Cardiac muscle cell (in vitro differentiated cells and primary cell): ENCODE results near the gene CAPS. TPM values are rescaled to one million over a fixed set of nuclear protein-coding genes. Genes with fewer than 3 reads are reported as not detected.
"Not testable (repeated sequence)": the region's sequence is repeated elsewhere in the genome, so short reads cannot be mapped to it uniquely, and the experiment has no call there.

Experiments
- DNase-seq, 2 donors: peaks; one replicate each; pipeline versions ENCODE4 v3.0.0 to v3.0.0-alpha.2; 2010 to 2017; ENCODE audit warnings: low read depth in 1 of 2, low spot score in 1 of 2
- H3K27ac ChIP-seq: fragments of 200-600 bp; sonication (generic); 2 replicates; pipeline ENCODE4 v1.5.1; 2016
- H3K27me3 ChIP-seq: fragments of 200-600 bp; sonication (generic); 2 replicates; pipeline ENCODE4 v1.6.0; 2016; ENCODE audit warnings: control low read depth
- H3K36me3 ChIP-seq: fragments of 200-600 bp; sonication (generic); 2 replicates; pipeline ENCODE4 v1.5.1; 2016; ENCODE audit warnings: control low read depth
- H3K4me1 ChIP-seq: fragments of 200-600 bp; sonication (generic); 2 replicates; pipeline ENCODE4 v1.8.1; 2017; ENCODE audit warnings: low read depth, mild to moderate bottlenecking, mixed run types
- H3K4me3 ChIP-seq: fragments of 200-600 bp; sonication (generic); 2 replicates; pipeline ENCODE4 v1.5.1; 2016; ENCODE audit warnings: mild to moderate bottlenecking
- H3K9me3 ChIP-seq: fragments of 200-600 bp; sonication (generic); 2 replicates; pipeline ENCODE4 v1.5.1; 2017; ENCODE audit warnings: low read depth, mild to moderate bottlenecking, control low read depth
- CTCF ChIP-seq: IDR thresholded peaks from 2 replicates; pipeline ENCODE4 v1.5.1; 2012; ENCODE audit warnings: low read depth, mild to moderate bottlenecking, low read length
- polyA plus RNA-seq: library from polyadenylated mRNA; unstranded; fragments of >200 nt; fragmentation: Nextera tagmentation; extraction: Ambion mirVana; gene quantifications from 2 replicates; pipeline ENCODE4 v1.2.1, GENCODE V29; 2016
- total RNA-seq: library from RNA; depleted of rRNA; stranded (reverse); fragments of >200 nt; gene quantifications from 2 replicates; pipeline ENCODE4 v1.2.3, GENCODE V29; 2016

CAPS gene
- total and polyA plus RNA-seq, 2 experiments from 2014 or later = 14.1 to 23.6 TPM

- Histone ChIP-seq H3K36me3 (no peaks in the 10 kb centered on the region), H3K9me3 (no peaks in the 10 kb centered on the region), H3K4me1 (peaks cover 5% of the 10 kb centered on the region), H3K27me3 (no peaks in the 10 kb centered on the region), H3K27ac (no peak overlapping the region), H3K4me3 (no peak overlapping the region)
- DNase-seq = no peak
- TF ChIP-seq CTCF = no peak
Observed at GRCh38 chr19:5873617-5874199, 40.3 kb upstream of the CAPS start.

- DNase-seq = peak in 1 of 2 donors; percentile 64
Observed at GRCh38 chr19:5874496-5874895, 39.6 kb upstream of the CAPS start.

GRCh38 chr19:5877427-5877826, 36.6 kb upstream of the CAPS start:
- Histone ChIP-seq H3K27ac (no peak overlapping the region), H3K27me3 (no peaks in the 10 kb centered on the region), H3K4me1 (peaks cover 13% of the 10 kb centered on the region), H3K4me3 (no peak overlapping the region), H3K36me3 (no peaks in the 10 kb centered on the region), H3K9me3 (no peaks in the 10 kb centered on the region)
- TF ChIP-seq CTCF = no peak
- DNase-seq = no peak

More at GRCh38 chr19:5874496-5874895, 39.6 kb upstream of the CAPS start:
- not testable (repeated sequence) for H3K4me1 ChIP-seq, H3K9me3 ChIP-seq, H3K27ac ChIP-seq, H3K4me3 ChIP-seq, H3K36me3 ChIP-seq, H3K27me3 ChIP-seq

- Histone ChIP-seq H3K36me3 (no peaks in the 10 kb centered on the region), H3K4me3 (no peak overlapping the region), H3K9me3 (no peaks in the 10 kb centered on the region), H3K27ac (no peak overlapping the region), H3K27me3 (no peaks in the 10 kb centered on the region), H3K4me1 (peaks cover 13% of the 10 kb centered on the region)
- TF ChIP-seq CTCF = no peak
- DNase-seq = no peak
Observed at GRCh38 chr19:5877882-5878281, 36.2 kb upstream of the CAPS start.

GRCh38 chr19:5880196-5880595, 33.9 kb upstream of the CAPS start:
- no peak for TF ChIP-seq CTCF
- DNase-seq = no peak
- Histone ChIP-seq H3K4me1 (peaks cover 13% of the 10 kb centered on the region), H3K36me3 (no peaks in the 10 kb centered on the region), H3K9me3 (no peaks in the 10 kb centered on the region), H3K27ac (peak overlapping the region; percentile 82), H3K4me3 (no peak overlapping the region), H3K27me3 (no peaks in the 10 kb centered on the region)

- no peaks in the 10 kb centered on the region for H3K36me3 ChIP-seq
- peak; percentile 91 to 92 for DNase-seq
- peak overlapping the region; percentile 82 for H3K27ac ChIP-seq
- H3K4me1 ChIP-seq = peaks cover 13% of the 10 kb centered on the region
- H3K9me3 ChIP-seq = no peaks in the 10 kb centered on the region
- no peak for TF ChIP-seq CTCF
- no peak overlapping the region for H3K4me3 ChIP-seq
- H3K27me3 ChIP-seq = no peaks in the 10 kb centered on the region
Observed at GRCh38 chr19:5880604-5881078, 33.4 kb upstream of the CAPS start.
